Testis (tissue), 2 donors: ENCODE measurements around the gene BAIAP3.

Source experiments
- POLR2A ChIP-seq: fragments of 450-650 bp; IDR thresholded peaks from one replicate; pipeline ENCODE4 v1.6.1; 2017; ENCODE audit warnings: antibody characterized with exemption, mild to moderate bottlenecking, moderate library complexity
- TF ChIP-seq, protein P1 (sequence below), 3 experiments: fragments of 450-650 bp in 2 of 3; fragments of 200-600 bp in 1 of 3; sonication (generic) in 1 of 3; IDR thresholded peaks; one replicate each; pipeline ENCODE4 v1.5.1; 2016 to 2019; ENCODE audit warnings: antibody characterized with exemption in 3 of 3, mild to moderate bottlenecking in 2 of 3, moderate library complexity in 1 of 3

DNA sequence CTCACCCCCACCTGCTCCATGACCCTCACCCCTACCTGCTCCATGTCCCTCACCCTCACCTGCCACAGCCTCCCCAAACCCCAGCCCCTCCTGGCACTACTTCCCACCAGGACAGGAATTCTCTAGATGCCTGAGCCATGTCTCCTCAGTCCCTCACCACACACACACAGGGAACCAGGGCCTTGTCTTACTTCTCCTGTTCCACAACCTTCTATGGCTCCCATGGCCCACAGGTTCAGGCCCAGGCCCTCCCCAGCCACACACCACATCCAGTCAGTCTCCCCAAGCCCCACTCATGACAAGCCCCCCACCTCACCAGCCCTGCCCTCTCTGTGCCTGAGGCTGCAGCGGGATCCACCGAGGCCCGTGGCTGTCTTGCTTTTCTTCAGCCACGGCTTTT, 27.1 kb upstream of the BAIAP3 start:
- TF ChIP-seq, protein P1, sequence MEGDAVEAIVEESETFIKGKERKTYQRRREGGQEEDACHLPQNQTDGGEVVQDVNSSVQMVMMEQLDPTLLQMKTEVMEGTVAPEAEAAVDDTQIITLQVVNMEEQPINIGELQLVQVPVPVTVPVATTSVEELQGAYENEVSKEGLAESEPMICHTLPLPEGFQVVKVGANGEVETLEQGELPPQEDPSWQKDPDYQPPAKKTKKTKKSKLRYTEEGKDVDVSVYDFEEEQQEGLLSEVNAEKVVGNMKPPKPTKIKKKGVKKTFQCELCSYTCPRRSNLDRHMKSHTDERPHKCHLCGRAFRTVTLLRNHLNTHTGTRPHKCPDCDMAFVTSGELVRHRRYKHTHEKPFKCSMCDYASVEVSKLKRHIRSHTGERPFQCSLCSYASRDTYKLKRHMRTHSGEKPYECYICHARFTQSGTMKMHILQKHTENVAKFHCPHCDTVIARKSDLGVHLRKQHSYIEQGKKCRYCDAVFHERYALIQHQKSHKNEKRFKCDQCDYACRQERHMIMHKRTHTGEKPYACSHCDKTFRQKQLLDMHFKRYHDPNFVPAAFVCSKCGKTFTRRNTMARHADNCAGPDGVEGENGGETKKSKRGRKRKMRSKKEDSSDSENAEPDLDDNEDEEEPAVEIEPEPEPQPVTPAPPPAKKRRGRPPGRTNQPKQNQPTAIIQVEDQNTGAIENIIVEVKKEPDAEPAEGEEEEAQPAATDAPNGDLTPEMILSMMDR (IDR thresholded peaks at IDR 0.05), result no peak
- TF ChIP-seq POLR2A, result no peak
